Liver (tissue), 3 donors: ENCODE measurements around the gene CALHM3.

Experiments used
- EGR1 ChIP-seq, 2 donors: IDR thresholded peaks; 2 replicates each; pipeline ENCODE4 v1.6.1; 2016 to 2018; ENCODE audit warnings: antibody characterized with exemption in 2 of 2, low read depth in 2 of 2
- FOXA1 ChIP-seq: IDR thresholded peaks from 2 replicates; pipeline ENCODE4 v1.6.1; 2016; ENCODE audit warnings: antibody characterized with exemption
- HNF4A ChIP-seq, 2 donors: conservative IDR thresholded peaks; 2 replicates each; pipeline ENCODE4 v1.6.1; 2016; ENCODE audit warnings: antibody characterized with exemption in 2 of 2, mild to moderate bottlenecking in 2 of 2
- HNF4G ChIP-seq: IDR thresholded peaks from 2 replicates; pipeline ENCODE4 v1.6.1; 2016; ENCODE audit warnings: antibody characterized with exemption
- RAD21 ChIP-seq, 2 donors: IDR thresholded peaks; 2 replicates each; pipeline ENCODE4 v1.6.1; 2016; ENCODE audit warnings: antibody characterized with exemption in 2 of 2, mild to moderate bottlenecking in 2 of 2
- SP1 ChIP-seq: IDR thresholded peaks from 2 replicates; pipeline ENCODE4 v1.6.1; 2018; ENCODE audit warnings: antibody characterized with exemption, mild to moderate bottlenecking
- TAF1 ChIP-seq: conservative IDR thresholded peaks from 2 replicates; pipeline ENCODE4 v1.6.1; 2016; ENCODE audit warnings: antibody characterized with exemption, mild to moderate bottlenecking
- YY1 ChIP-seq: IDR thresholded peaks from 2 replicates; pipeline ENCODE4 v1.6.1; 2016; ENCODE audit warnings: antibody characterized with exemption, mild to moderate bottlenecking
- TF ChIP-seq, protein P1 (sequence below): fragments of 150-350 bp; IDR thresholded peaks from 2 replicates; pipeline ENCODE4 v1.5.1; 2017; ENCODE audit warnings: improper control_type of control experiment, low read depth, low read length; ENCODE audit not compliant: missing input control
- TF ChIP-seq, protein P2 (sequence below): IDR thresholded peaks from 2 replicates; pipeline ENCODE4 v1.6.1; 2016; ENCODE audit warnings: antibody characterized with exemption, mild to moderate bottlenecking
- TF ChIP-seq, protein P3 (sequence below): IDR thresholded peaks from 2 replicates; pipeline ENCODE4 v1.6.1; 2016; ENCODE audit warnings: antibody characterized with exemption
- TF ChIP-seq, protein P4 (sequence below): IDR thresholded peaks from 2 replicates; pipeline ENCODE4 v1.6.1; 2016; ENCODE audit warnings: antibody characterized with exemption
- donor health status: healthy.
- donor health status: healthy.

DNA sequence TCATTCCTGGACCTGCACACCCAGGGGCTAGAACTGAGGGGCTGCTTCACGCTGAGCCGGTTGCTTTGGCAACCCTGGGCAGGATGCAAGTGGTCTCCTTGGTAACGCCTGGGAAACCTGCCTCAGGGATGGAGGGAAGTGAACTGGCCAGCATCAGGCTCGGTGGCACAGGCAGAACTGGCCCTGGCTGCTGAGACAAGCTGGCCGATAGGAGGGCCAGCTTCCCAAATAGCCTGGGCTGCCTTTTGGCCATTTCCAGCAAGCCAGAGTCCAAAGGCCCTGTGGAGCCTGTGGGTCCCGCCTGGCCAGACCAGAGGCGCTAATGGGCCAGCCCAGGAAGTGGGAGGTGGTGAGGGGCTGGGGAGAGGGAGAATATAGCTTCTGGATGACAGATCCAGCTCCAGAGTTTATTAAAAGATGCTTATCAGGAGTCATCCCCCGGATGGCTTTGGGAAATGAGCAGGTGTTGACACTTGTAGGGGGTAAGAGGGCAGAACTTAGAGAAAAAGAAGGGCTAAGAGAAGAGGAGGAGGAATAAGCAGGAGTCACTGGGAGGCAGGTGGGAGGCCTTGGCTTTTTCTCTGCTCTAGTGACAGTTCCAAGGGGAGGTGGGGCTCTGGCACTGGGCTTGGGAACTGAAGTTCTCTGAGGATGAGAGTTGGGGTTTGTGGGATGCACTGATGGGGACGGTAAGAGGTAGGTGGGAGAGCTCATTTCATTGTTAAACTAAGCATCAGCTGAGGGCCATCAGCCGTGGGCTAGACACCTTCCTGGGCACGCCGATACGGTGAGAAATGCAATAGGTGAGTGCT, 24.0 kb upstream of the CALHM3 start:
- TF ChIP-seq, protein P1, sequence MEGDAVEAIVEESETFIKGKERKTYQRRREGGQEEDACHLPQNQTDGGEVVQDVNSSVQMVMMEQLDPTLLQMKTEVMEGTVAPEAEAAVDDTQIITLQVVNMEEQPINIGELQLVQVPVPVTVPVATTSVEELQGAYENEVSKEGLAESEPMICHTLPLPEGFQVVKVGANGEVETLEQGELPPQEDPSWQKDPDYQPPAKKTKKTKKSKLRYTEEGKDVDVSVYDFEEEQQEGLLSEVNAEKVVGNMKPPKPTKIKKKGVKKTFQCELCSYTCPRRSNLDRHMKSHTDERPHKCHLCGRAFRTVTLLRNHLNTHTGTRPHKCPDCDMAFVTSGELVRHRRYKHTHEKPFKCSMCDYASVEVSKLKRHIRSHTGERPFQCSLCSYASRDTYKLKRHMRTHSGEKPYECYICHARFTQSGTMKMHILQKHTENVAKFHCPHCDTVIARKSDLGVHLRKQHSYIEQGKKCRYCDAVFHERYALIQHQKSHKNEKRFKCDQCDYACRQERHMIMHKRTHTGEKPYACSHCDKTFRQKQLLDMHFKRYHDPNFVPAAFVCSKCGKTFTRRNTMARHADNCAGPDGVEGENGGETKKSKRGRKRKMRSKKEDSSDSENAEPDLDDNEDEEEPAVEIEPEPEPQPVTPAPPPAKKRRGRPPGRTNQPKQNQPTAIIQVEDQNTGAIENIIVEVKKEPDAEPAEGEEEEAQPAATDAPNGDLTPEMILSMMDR = no peak
- TF ChIP-seq HNF4A (conservative IDR thresholded peaks at IDR 0.05) (no peak), FOXA1 (no peak), SP1 (no peak), RAD21 (IDR thresholded peaks at IDR 0.05) (no peak), YY1 (no peak), TAF1 (no peak), HNF4G (no peak), EGR1 (IDR thresholded peaks at IDR 0.05; ENCODE audit: low read depth in 2 of 2) (no peak)
- TF ChIP-seq, protein P2, sequence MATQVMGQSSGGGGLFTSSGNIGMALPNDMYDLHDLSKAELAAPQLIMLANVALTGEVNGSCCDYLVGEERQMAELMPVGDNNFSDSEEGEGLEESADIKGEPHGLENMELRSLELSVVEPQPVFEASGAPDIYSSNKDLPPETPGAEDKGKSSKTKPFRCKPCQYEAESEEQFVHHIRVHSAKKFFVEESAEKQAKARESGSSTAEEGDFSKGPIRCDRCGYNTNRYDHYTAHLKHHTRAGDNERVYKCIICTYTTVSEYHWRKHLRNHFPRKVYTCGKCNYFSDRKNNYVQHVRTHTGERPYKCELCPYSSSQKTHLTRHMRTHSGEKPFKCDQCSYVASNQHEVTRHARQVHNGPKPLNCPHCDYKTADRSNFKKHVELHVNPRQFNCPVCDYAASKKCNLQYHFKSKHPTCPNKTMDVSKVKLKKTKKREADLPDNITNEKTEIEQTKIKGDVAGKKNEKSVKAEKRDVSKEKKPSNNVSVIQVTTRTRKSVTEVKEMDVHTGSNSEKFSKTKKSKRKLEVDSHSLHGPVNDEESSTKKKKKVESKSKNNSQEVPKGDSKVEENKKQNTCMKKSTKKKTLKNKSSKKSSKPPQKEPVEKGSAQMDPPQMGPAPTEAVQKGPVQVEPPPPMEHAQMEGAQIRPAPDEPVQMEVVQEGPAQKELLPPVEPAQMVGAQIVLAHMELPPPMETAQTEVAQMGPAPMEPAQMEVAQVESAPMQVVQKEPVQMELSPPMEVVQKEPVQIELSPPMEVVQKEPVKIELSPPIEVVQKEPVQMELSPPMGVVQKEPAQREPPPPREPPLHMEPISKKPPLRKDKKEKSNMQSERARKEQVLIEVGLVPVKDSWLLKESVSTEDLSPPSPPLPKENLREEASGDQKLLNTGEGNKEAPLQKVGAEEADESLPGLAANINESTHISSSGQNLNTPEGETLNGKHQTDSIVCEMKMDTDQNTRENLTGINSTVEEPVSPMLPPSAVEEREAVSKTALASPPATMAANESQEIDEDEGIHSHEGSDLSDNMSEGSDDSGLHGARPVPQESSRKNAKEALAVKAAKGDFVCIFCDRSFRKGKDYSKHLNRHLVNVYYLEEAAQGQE = no peak
- TF ChIP-seq, protein P3, sequence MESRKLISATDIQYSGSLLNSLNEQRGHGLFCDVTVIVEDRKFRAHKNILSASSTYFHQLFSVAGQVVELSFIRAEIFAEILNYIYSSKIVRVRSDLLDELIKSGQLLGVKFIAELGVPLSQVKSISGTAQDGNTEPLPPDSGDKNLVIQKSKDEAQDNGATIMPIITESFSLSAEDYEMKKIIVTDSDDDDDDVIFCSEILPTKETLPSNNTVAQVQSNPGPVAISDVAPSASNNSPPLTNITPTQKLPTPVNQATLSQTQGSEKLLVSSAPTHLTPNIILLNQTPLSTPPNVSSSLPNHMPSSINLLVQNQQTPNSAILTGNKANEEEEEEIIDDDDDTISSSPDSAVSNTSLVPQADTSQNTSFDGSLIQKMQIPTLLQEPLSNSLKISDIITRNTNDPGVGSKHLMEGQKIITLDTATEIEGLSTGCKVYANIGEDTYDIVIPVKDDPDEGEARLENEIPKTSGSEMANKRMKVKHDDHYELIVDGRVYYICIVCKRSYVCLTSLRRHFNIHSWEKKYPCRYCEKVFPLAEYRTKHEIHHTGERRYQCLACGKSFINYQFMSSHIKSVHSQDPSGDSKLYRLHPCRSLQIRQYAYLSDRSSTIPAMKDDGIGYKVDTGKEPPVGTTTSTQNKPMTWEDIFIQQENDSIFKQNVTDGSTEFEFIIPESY = no peak
- TF ChIP-seq, protein P4, sequence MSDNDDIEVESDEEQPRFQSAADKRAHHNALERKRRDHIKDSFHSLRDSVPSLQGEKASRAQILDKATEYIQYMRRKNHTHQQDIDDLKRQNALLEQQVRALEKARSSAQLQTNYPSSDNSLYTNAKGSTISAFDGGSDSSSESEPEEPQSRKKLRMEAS = no peak
